IPS DF 6.9 (cell line): ENCODE measurements around the gene STK10.

ENCODE experiments used
- DNase-seq: peaks from one replicate; pipeline ENCODE4 v3.0.0-alpha.2; 2013; ENCODE audit warnings: low read depth, low spot score
- H3K27ac ChIP-seq: one replicate; pipeline ENCODE4 v1.5.1; 2013; ENCODE audit warnings: low read length, control low read depth
- H3K27me3 ChIP-seq: 2 replicates; pipeline ENCODE4 v1.6.1; 2013; ENCODE audit warnings: mild to moderate bottlenecking, low read length; ENCODE audit not compliant: control insufficient read depth, insufficient read depth
- H3K36me3 ChIP-seq: 2 replicates; pipeline ENCODE4 v1.6.1; 2013; ENCODE audit warnings: low read length; ENCODE audit not compliant: control insufficient read depth, insufficient read depth
- H3K4me1 ChIP-seq: 2 replicates; pipeline ENCODE4 v1.6.1; 2013; ENCODE audit warnings: low read length; ENCODE audit not compliant: control insufficient read depth, insufficient read depth
- H3K4me3 ChIP-seq: 2 replicates; pipeline ENCODE4 v1.5.1; 2013; ENCODE audit warnings: mild to moderate bottlenecking, low read length
- H3K9me3 ChIP-seq: 2 replicates; pipeline ENCODE4 v1.6.1; 2013; ENCODE audit warnings: low read length, inconsistent platforms; ENCODE audit not compliant: control insufficient read depth, insufficient read depth
- WGBS: extraction: QIAGEN DNeasy Blood & Tissue Kit; methylation state at CpG from one replicate; pipeline ENCODE4 v1.1.7; 2013; ENCODE audit warnings: mixed read lengths, missing lambda C conversion rate; ENCODE audit not compliant: insufficient read length, insufficient coverage; 5-methylcytosine and 5-hydroxymethylcytosine counted together

STK10 gene

GRCh38 chr5:172090976-172091547 is 97.0 kb downstream of the STK10 start:
- no peak for DNase-seq
- Histone ChIP-seq H3K27me3 (no peaks in the 10 kb centered on the region), H3K36me3 (no peaks in the 10 kb centered on the region), H3K4me1 (no peaks in the 10 kb centered on the region), H3K27ac (no peak overlapping the region), H3K9me3 (no peaks in the 10 kb centered on the region), H3K4me3 (no peak overlapping the region)
- WGBS = no CpG with 5 or more reads among the region's 10 CpGs

GRCh38 chr5:172089298-172090117 is 98.5 kb downstream of the STK10 start:
- 100% methylated on average over 5 of the region's 7 CpGs for WGBS
- Histone ChIP-seq H3K4me1 (no peaks in the 10 kb centered on the region), H3K27me3 (no peaks in the 10 kb centered on the region), H3K36me3 (no peaks in the 10 kb centered on the region), H3K4me3 (no peak overlapping the region), H3K27ac (no peak overlapping the region), H3K9me3 (no peaks in the 10 kb centered on the region)
- no peak for DNase-seq

- no peaks in the 10 kb centered on the region for H3K27me3 ChIP-seq
- H3K36me3 ChIP-seq = no peaks in the 10 kb centered on the region
- DNase-seq = no peak
- no peaks in the 10 kb centered on the region for H3K4me1 ChIP-seq
- no CpG with 5 or more reads among the region's 2 CpGs for WGBS
- H3K9me3 ChIP-seq = no peaks in the 10 kb centered on the region
- H3K27ac ChIP-seq = no peak overlapping the region
- H3K4me3 ChIP-seq = no peak overlapping the region
These were observed 99.2 kb downstream of the STK10 start for GRCh38 chr5:172088801-172089200.

GRCh38 chr5:172086194-172086975 is 101.6 kb downstream of the STK10 start:
- no peak overlapping the region for H3K27ac ChIP-seq
- H3K36me3 ChIP-seq = no peaks in the 10 kb centered on the region
- H3K4me3 ChIP-seq = no peak overlapping the region
- no peaks in the 10 kb centered on the region for H3K27me3 ChIP-seq
- DNase-seq = no peak
- no peaks in the 10 kb centered on the region for H3K9me3 ChIP-seq
- H3K4me1 ChIP-seq = no peaks in the 10 kb centered on the region
- no CpG with 5 or more reads among the region's 14 CpGs for WGBS

- Histone ChIP-seq H3K27me3 (no peaks in the 10 kb centered on the region), H3K4me1 (no peaks in the 10 kb centered on the region), H3K9me3 (no peaks in the 10 kb centered on the region), H3K36me3 (no peaks in the 10 kb centered on the region), H3K4me3 (no peak overlapping the region), H3K27ac (no peak overlapping the region)
- no CpG with 5 or more reads among the region's 10 CpGs for WGBS
- DNase-seq = no peak
These were observed 102.3 kb downstream of the STK10 start for GRCh38 chr5:172085738-172086137.

GRCh38 chr5:172082180-172082579 is 105.8 kb downstream of the STK10 start:
- H3K9me3 ChIP-seq = no peaks in the 10 kb centered on the region
- DNase-seq = no peak
- H3K4me1 ChIP-seq = no peaks in the 10 kb centered on the region
- no peaks in the 10 kb centered on the region for H3K36me3 ChIP-seq
- H3K4me3 ChIP-seq = no peak overlapping the region
- no peaks in the 10 kb centered on the region for H3K27me3 ChIP-seq
- no CpG with 5 or more reads among the region's 14 CpGs for WGBS
- no peak overlapping the region for H3K27ac ChIP-seq

GRCh38 chr5:172079876-172080275 is 108.1 kb downstream of the STK10 start:
- no peaks in the 10 kb centered on the region for H3K36me3 ChIP-seq
- no peak overlapping the region for H3K27ac ChIP-seq
- H3K27me3 ChIP-seq = no peaks in the 10 kb centered on the region
- no CpG with 5 or more reads among the region's 4 CpGs for WGBS
- H3K4me1 ChIP-seq = no peaks in the 10 kb centered on the region
- H3K4me3 ChIP-seq = no peak overlapping the region
- no peaks in the 10 kb centered on the region for H3K9me3 ChIP-seq
- no peak for DNase-seq

- no peak overlapping the region for H3K27ac ChIP-seq
- no peak overlapping the region for H3K4me3 ChIP-seq
- DNase-seq = no peak
- WGBS = no CpG with 5 or more reads among the region's 8 CpGs
- no peaks in the 10 kb centered on the region for H3K36me3 ChIP-seq
- no peaks in the 10 kb centered on the region for H3K27me3 ChIP-seq
- H3K4me1 ChIP-seq = no peaks in the 10 kb centered on the region
- H3K9me3 ChIP-seq = no peaks in the 10 kb centered on the region
These were observed 109.2 kb downstream of the STK10 start for GRCh38 chr5:172078726-172079345.

- no peaks in the 10 kb centered on the region for H3K9me3 ChIP-seq
- DNase-seq = no peak
- no peaks in the 10 kb centered on the region for H3K27me3 ChIP-seq
- H3K36me3 ChIP-seq = no peaks in the 10 kb centered on the region
- H3K27ac ChIP-seq = no peak overlapping the region
- WGBS = no CpG with 5 or more reads among the region's 9 CpGs
- H3K4me1 ChIP-seq = no peaks in the 10 kb centered on the region
- no peak overlapping the region for H3K4me3 ChIP-seq
These were observed 110.2 kb downstream of the STK10 start for GRCh38 chr5:172077664-172078425.
